IPS-NIHi11 (cell line): Measurements from ENCODE around the gene LAMA3.

Source experiments
- DNase-seq: peaks from one replicate; pipeline ENCODE4 v3.0.0; 2012; ENCODE audit warnings: mixed read lengths, low spot score

Gene LAMA3

GRCh38 chr18:23824240-23824639 lies 135.0 kb downstream of the LAMA3 start:
- no peak for DNase-seq

- DNase-seq: no peak
Measured at GRCh38 chr18:23824669-23825068, 135.4 kb downstream of the LAMA3 start.

GRCh38 chr18:23825496-23825895 lies 136.2 kb downstream of the LAMA3 start:
- no peak for DNase-seq

- no peak for DNase-seq
Measured at GRCh38 chr18:23825978-23826405, 136.7 kb downstream of the LAMA3 start.

GRCh38 chr18:23826850-23827620 lies 137.8 kb downstream of the LAMA3 start:
- DNase-seq: no peak

- no peak for DNase-seq
Measured at GRCh38 chr18:23827681-23828080, 138.4 kb downstream of the LAMA3 start.

GRCh38 chr18:23828426-23828825 lies 139.2 kb downstream of the LAMA3 start:
- no peak for DNase-seq

- DNase-seq: no peak
Measured at GRCh38 chr18:23832911-23833310, 143.7 kb downstream of the LAMA3 start.

GRCh38 chr18:23833714-23834113 lies 144.5 kb downstream of the LAMA3 start:
- no peak for DNase-seq

GRCh38 chr18:23835091-23835490 lies 145.8 kb downstream of the LAMA3 start:
- no peak for DNase-seq

- DNase-seq: no peak
Measured at GRCh38 chr18:23835506-23835905, 146.3 kb downstream of the LAMA3 start.

GRCh38 chr18:23837591-23837990 lies 148.3 kb downstream of the LAMA3 start:
- DNase-seq: no peak

- DNase-seq: no peak
Measured at GRCh38 chr18:23838233-23838632, 149.0 kb downstream of the LAMA3 start.

GRCh38 chr18:23838801-23839366 lies 149.6 kb downstream of the LAMA3 start:
- DNase-seq: no peak

- no peak for DNase-seq
Measured at GRCh38 chr18:23842305-23842704, 153.1 kb downstream of the LAMA3 start.

- peak; percentile 72 for DNase-seq
Measured at GRCh38 chr18:23844991-23845680, 155.9 kb downstream of the LAMA3 start.

- DNase-seq: no peak
Measured at GRCh38 chr18:23845988-23846630, 156.9 kb downstream of the LAMA3 start.

- DNase-seq: no peak
Measured at GRCh38 chr18:23847321-23847986, 158.2 kb downstream of the LAMA3 start.

GRCh38 chr18:23849141-23849540 lies 159.9 kb downstream of the LAMA3 start:
- no peak for DNase-seq

GRCh38 chr18:23850215-23850614 lies 161.0 kb downstream of the LAMA3 start:
- no peak for DNase-seq

- DNase-seq: no peak
Measured at GRCh38 chr18:23851470-23852002, 162.3 kb downstream of the LAMA3 start.
